ENCODE measurements around the gene IQCN. TPM values are rescaled to one million over a fixed set of nuclear protein-coding genes. Genes with fewer than 3 reads are reported as not detected.

Gene IQCN
- total and polyA plus RNA-seq, 12 donors = 0.17 to 7.8 (median 0.96) TPM

DNA sequence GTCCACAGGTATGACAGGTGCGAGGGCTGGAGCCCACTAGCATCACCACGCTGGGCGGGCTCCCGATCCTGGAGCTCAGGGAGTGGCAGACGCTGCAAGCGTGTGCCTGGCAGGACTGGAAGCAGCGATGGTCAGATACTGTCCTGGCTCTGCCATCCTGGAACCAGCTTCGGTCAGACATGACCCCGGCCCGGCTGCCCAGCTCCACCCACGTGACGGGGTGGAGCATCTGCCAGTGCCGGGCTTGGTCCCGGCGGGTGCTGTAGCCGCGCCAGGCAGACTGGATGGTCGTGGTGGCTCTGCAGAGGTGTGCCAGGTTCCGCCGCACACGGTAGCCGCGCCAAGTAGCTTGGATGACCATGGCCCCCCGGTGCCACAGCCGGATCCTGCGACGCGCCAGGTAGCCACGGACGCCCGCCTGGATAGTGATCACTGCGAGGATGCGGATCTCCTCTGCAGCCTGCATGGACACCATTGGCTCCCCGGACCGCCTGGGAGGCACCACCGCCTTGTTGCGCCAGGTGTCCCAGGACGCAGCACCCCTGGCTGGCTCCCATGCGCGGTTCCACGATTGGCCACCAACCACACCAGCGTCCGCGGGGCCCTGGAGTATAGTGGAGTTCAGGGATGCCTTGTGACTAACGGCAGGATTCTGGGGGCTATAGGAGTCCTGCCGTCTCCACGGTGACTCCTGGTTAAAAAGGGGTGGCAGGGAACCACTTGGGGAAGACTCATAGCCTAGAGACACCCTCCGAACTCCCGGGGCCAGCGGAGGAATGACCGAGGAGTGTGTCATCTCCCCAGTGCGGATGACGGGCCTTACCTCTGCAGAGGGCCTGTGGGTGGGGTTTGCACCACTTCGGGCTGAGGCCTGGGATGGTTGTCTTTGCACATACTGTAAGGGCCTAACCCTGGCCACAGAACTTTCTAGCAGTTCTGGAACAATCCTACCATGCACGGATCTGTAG, 16.5 kb downstream of the IQCN start:
- ATAC-seq (no peak), DNase-seq (no peak)
- WGBS, 2 donors = 92 to 94% methylated on average over 55 of the region's 55 CpGs
- Histone ChIP-seq H3K4me1 (peaks cover 0 to 10% (median 0%) of the 10 kb centered on the region in 9 donors), H3K9me3 (no peaks in the 10 kb centered on the region), H3K27ac (no peak overlapping the region), H3K27me3 (peaks cover 0 to 16% (median 10%) of the 10 kb centered on the region in 7 donors), H3K36me3 (peaks cover 0 to 11% (median 0%) of the 10 kb centered on the region in 9 donors), H3K4me3 (no peak overlapping the region)
- TF ChIP-seq, protein P1, sequence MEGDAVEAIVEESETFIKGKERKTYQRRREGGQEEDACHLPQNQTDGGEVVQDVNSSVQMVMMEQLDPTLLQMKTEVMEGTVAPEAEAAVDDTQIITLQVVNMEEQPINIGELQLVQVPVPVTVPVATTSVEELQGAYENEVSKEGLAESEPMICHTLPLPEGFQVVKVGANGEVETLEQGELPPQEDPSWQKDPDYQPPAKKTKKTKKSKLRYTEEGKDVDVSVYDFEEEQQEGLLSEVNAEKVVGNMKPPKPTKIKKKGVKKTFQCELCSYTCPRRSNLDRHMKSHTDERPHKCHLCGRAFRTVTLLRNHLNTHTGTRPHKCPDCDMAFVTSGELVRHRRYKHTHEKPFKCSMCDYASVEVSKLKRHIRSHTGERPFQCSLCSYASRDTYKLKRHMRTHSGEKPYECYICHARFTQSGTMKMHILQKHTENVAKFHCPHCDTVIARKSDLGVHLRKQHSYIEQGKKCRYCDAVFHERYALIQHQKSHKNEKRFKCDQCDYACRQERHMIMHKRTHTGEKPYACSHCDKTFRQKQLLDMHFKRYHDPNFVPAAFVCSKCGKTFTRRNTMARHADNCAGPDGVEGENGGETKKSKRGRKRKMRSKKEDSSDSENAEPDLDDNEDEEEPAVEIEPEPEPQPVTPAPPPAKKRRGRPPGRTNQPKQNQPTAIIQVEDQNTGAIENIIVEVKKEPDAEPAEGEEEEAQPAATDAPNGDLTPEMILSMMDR (IDR thresholded peaks at IDR 0.05) = no peak
- intact Hi-C loops (cut with DNase I) = loop anchor here in 1 of 10 donors (10.0 kb wide), 1 partner anchor 143 kb away; no protein-coding TSS in a partner anchor

DNA sequence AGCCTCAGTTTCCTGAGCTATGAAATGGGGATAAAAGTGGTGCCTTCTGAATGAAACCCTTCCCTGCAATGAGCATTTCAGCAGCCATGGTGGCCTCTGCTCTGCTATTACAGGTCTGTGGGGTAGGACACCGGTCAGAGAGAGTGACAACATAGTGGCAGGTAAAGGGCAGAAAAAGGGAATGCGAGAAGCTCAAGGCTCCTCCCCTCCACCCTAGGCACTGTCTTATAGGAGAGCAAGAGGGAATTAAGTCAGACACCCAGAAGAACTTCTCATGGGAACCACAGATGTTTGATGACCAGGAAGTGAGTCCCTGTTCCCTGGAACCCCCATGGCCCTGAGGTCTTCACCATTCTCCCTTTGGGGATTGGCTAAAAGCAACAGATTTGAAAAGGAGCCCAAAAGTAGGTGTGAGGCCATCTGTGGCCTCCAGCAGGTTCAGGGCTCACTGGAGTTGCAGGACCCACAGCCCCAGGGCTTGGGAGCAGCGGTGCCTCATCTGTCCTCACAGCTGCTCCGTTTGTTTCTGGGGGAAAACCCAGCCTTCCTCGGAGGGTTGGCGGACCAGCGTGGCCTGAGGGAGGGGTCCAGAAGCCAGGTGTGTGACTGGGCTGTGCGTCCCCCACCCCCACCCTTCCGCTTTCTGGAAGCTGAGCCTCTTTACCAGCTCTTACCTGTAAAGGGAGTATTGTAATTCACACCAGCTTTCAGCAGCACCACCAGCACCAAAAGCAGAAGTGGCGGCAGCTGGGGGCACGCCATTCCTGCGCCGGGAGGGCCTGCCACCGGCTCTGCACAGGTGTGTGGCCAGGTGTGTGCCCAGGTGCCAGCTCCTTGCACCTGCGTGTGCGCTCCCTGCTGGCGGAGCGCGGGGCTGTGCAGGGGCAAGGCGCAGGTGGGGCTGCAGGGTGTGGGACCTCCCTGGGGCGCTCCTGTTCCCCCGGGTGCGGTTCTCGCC, 19.4 kb downstream of the IQCN start:
- no peak for DNase-seq
- peaks cover 0 to 10% (median 0%) of the 10 kb centered on the region in 11 donors for H3K9me3 ChIP-seq
- no peak overlapping the region for H3K27ac ChIP-seq
- peaks cover 0 to 11% (median 0%) of the 10 kb centered on the region in 9 donors for H3K36me3 ChIP-seq
- intact Hi-C loops (cut with DNase I) = loop anchor here in 8 of 10 donors (5.0 to 10.0 kb wide), 7 partner anchors 43 to 248 kb away; partner anchors contain the start of genes MPV17L2 (in 2 of the 8) and ARRDC2 (in 1 of the 8)
- peaks cover 0 to 10% (median 0%) of the 10 kb centered on the region in 9 donors for H3K4me1 ChIP-seq
- H3K27me3 ChIP-seq = peaks cover 0 to 16% (median 10%) of the 10 kb centered on the region in 7 donors
- 18 to 26% methylated on average over 24 of the region's 24 CpGs for WGBS, 2 donors
- no peak for ATAC-seq
- TF ChIP-seq, protein P1 (IDR thresholded peaks at IDR 0.05) = no peak
- no peak overlapping the region for H3K4me3 ChIP-seq

DNA sequence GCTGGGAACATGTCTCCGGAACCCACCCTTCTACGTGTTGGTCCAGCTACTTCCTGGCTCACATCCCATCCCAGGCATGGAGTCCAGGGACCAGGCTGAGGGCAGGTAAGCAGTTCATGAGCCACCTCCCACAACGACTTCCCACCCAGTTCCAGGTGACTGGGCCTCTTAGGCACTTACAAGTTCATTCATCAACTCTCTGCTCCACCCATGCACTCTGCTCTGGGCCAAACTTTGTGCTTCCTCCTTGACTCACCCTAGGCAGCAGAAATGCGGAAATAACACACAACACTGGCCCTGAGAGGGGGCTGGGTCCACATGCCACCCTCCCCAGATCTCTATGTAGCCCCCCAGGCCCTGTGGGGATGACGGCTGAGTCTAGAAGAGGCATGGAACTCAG, 20.5 kb downstream of the IQCN start:
- ATAC-seq (peak in 1 of 8 donors; percentile 39), DNase-seq (no peak)
- Histone ChIP-seq H3K9me3 (peaks cover 0 to 10% (median 0%) of the 10 kb centered on the region in 11 donors), H3K27me3 (peaks cover 0 to 16% (median 10%) of the 10 kb centered on the region in 7 donors), H3K4me1 (peaks cover 0 to 10% (median 0%) of the 10 kb centered on the region in 9 donors), H3K36me3 (peaks cover 0 to 11% (median 0%) of the 10 kb centered on the region in 9 donors), H3K27ac (no peak overlapping the region), H3K4me3 (no peak overlapping the region)
- WGBS, 2 donors = 51 to 61% methylated on average over 5 of the region's 5 CpGs
- intact Hi-C loops (cut with DNase I) = loop anchor here (2.0 to 10.0 kb wide), 8 partner anchors 41 to 246 kb away; partner anchors contain the start of genes MPV17L2 (in 2 of the 10) and ARRDC2 (in 1 of the 10)
- TF ChIP-seq, protein P1 (IDR thresholded peaks at IDR 0.05) = no peak
